K562 (cell line): ENCODE results near the gene SSTR1.

ENCODE experiments used
- ELF1 ChIP-seq: fragments of 200-800 bp; sonication (Bioruptor generic); IDR thresholded peaks from 2 replicates; pipeline ENCODE4 v1.6.1; 2016; ENCODE audit warnings: missing genetic modification characterization, missing compliant biosample characterization
- ELF4 ChIP-seq: fragments of 450-650 bp; formaldehyde crosslinking; IDR thresholded peaks from 2 replicates; pipeline ENCODE4 v1.4.0; 2022; ENCODE audit warnings: missing genetic modification characterization
- NCOA6 ChIP-seq: fragments of 450-650 bp; IDR thresholded peaks from 2 replicates; pipeline ENCODE4 v1.6.1; 2017; ENCODE audit warnings: mild to moderate bottlenecking
- RBM39 ChIP-seq: fragments of 200-400 bp; formaldehyde crosslinking; optimal IDR thresholded peaks from 2 replicates; pipeline ENCODE3; 2018; ENCODE audit warnings: low read depth, low read length
- RCOR1 ChIP-seq, 2 experiments: IDR thresholded peaks; 2 replicates each; pipeline ENCODE4 v1.6.1; 2012; ENCODE audit warnings: low read depth in 2 of 2, low read length in 2 of 2, borderline replicate concordance in 1 of 2, improper control_type of control experiment in 1 of 2
- RFX5 ChIP-seq: IDR thresholded peaks from 2 replicates; pipeline ENCODE4 v1.6.1; 2011; ENCODE audit warnings: low read depth, mild to moderate bottlenecking, improper control_type of control experiment, low read length
- ZNF583 ChIP-seq: fragments of 250-450 bp; sonication (Bioruptor Pico); IDR thresholded peaks from 2 replicates; pipeline ENCODE4 v1.4.0; 2020
- ZNF586 ChIP-seq: fragments of 450-650 bp; formaldehyde crosslinking; conservative IDR thresholded peaks from 2 replicates; pipeline ENCODE4 v1.4.0; 2020; ENCODE audit warnings: mild to moderate bottlenecking, moderate library complexity
- TF ChIP-seq, protein P1 (sequence below): sonication (generic); formaldehyde crosslinking; IDR thresholded peaks from 2 replicates; pipeline ENCODE4 v1.9.0; 2022; ENCODE audit warnings: mild to moderate bottlenecking, missing genetic modification reagents
- TF ChIP-seq, protein P2 (sequence below): fragments of 450-650 bp; IDR thresholded peaks from 2 replicates; pipeline ENCODE4 v1.6.1; 2016; ENCODE audit warnings: mild to moderate bottlenecking, moderate library complexity
- TF ChIP-seq, protein P3 (sequence below): fragments of 450-650 bp; IDR thresholded peaks from 2 replicates; pipeline ENCODE4 v1.6.1; 2017; ENCODE audit warnings: antibody characterized with exemption, mild to moderate bottlenecking
- TF ChIP-seq, protein P4 (sequence below), 2 experiments: IDR thresholded peaks; 2 replicates each; pipeline ENCODE4 v1.6.1; 2012; ENCODE audit warnings: improper control_type of control experiment in 2 of 2, low read depth in 2 of 2, low read length in 2 of 2, borderline replicate concordance in 1 of 2

DNA sequence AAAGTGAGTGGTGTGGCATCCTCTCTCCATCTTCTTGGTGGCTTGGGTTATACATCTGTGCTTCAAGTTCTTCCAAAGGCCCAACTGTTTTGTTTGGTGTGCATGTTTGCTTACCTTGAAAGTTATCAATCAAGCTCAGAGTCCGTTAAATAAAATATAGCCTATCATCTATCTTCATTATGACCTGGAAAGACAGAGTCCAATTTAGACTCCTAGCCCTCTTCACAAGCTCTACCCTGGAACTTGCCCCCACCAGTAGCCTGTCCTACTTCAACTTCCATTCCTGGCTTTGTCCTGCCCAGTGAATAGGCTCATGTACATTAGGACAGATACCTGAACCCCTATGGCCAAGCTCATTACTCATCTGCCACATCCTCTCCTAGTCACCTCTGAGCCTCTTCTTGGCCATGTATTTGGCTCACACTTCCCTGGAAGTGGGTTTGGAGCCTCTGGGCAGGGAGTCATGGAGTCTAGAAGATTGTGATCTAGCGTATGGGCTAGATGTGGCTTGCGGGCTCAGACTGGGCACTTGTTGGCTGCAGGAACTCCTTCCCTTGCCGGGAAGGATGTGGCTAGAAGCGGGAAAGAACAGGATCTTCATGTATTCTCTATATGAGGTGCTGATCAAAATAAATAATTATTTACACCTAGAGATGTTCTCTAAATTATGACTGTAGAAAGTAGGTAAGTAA is 6.4 kb upstream of the SSTR1 start:
- TF ChIP-seq RBM39 (no peak), RCOR1 (IDR thresholded peaks at IDR 0.05; ENCODE audit: borderline replicate concordance in 1 of 2, low read depth in 2 of 2, low read length in 2 of 2) (no peak), ZNF583 (CRISPR knock-in tag) (no peak), RFX5 (no peak), NCOA6 (no peak), ELF1 (tag) (no peak), ZNF586 (no peak), ELF4 (CRISPR knock-in tag) (no peak)
- TF ChIP-seq, protein P1, sequence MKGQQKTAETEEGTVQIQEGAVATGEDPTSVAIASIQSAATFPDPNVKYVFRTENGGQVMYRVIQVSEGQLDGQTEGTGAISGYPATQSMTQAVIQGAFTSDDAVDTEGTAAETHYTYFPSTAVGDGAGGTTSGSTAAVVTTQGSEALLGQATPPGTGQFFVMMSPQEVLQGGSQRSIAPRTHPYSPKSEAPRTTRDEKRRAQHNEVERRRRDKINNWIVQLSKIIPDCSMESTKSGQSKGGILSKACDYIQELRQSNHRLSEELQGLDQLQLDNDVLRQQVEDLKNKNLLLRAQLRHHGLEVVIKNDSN (CRISPR knock-in tag), result no peak
- TF ChIP-seq, protein P2, sequence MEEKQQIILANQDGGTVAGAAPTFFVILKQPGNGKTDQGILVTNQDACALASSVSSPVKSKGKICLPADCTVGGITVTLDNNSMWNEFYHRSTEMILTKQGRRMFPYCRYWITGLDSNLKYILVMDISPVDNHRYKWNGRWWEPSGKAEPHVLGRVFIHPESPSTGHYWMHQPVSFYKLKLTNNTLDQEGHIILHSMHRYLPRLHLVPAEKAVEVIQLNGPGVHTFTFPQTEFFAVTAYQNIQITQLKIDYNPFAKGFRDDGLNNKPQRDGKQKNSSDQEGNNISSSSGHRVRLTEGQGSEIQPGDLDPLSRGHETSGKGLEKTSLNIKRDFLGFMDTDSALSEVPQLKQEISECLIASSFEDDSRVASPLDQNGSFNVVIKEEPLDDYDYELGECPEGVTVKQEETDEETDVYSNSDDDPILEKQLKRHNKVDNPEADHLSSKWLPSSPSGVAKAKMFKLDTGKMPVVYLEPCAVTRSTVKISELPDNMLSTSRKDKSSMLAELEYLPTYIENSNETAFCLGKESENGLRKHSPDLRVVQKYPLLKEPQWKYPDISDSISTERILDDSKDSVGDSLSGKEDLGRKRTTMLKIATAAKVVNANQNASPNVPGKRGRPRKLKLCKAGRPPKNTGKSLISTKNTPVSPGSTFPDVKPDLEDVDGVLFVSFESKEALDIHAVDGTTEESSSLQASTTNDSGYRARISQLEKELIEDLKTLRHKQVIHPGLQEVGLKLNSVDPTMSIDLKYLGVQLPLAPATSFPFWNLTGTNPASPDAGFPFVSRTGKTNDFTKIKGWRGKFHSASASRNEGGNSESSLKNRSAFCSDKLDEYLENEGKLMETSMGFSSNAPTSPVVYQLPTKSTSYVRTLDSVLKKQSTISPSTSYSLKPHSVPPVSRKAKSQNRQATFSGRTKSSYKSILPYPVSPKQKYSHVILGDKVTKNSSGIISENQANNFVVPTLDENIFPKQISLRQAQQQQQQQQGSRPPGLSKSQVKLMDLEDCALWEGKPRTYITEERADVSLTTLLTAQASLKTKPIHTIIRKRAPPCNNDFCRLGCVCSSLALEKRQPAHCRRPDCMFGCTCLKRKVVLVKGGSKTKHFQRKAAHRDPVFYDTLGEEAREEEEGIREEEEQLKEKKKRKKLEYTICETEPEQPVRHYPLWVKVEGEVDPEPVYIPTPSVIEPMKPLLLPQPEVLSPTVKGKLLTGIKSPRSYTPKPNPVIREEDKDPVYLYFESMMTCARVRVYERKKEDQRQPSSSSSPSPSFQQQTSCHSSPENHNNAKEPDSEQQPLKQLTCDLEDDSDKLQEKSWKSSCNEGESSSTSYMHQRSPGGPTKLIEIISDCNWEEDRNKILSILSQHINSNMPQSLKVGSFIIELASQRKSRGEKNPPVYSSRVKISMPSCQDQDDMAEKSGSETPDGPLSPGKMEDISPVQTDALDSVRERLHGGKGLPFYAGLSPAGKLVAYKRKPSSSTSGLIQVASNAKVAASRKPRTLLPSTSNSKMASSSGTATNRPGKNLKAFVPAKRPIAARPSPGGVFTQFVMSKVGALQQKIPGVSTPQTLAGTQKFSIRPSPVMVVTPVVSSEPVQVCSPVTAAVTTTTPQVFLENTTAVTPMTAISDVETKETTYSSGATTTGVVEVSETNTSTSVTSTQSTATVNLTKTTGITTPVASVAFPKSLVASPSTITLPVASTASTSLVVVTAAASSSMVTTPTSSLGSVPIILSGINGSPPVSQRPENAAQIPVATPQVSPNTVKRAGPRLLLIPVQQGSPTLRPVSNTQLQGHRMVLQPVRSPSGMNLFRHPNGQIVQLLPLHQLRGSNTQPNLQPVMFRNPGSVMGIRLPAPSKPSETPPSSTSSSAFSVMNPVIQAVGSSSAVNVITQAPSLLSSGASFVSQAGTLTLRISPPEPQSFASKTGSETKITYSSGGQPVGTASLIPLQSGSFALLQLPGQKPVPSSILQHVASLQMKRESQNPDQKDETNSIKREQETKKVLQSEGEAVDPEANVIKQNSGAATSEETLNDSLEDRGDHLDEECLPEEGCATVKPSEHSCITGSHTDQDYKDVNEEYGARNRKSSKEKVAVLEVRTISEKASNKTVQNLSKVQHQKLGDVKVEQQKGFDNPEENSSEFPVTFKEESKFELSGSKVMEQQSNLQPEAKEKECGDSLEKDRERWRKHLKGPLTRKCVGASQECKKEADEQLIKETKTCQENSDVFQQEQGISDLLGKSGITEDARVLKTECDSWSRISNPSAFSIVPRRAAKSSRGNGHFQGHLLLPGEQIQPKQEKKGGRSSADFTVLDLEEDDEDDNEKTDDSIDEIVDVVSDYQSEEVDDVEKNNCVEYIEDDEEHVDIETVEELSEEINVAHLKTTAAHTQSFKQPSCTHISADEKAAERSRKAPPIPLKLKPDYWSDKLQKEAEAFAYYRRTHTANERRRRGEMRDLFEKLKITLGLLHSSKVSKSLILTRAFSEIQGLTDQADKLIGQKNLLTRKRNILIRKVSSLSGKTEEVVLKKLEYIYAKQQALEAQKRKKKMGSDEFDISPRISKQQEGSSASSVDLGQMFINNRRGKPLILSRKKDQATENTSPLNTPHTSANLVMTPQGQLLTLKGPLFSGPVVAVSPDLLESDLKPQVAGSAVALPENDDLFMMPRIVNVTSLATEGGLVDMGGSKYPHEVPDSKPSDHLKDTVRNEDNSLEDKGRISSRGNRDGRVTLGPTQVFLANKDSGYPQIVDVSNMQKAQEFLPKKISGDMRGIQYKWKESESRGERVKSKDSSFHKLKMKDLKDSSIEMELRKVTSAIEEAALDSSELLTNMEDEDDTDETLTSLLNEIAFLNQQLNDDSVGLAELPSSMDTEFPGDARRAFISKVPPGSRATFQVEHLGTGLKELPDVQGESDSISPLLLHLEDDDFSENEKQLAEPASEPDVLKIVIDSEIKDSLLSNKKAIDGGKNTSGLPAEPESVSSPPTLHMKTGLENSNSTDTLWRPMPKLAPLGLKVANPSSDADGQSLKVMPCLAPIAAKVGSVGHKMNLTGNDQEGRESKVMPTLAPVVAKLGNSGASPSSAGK, result no peak
- TF ChIP-seq, protein P3, sequence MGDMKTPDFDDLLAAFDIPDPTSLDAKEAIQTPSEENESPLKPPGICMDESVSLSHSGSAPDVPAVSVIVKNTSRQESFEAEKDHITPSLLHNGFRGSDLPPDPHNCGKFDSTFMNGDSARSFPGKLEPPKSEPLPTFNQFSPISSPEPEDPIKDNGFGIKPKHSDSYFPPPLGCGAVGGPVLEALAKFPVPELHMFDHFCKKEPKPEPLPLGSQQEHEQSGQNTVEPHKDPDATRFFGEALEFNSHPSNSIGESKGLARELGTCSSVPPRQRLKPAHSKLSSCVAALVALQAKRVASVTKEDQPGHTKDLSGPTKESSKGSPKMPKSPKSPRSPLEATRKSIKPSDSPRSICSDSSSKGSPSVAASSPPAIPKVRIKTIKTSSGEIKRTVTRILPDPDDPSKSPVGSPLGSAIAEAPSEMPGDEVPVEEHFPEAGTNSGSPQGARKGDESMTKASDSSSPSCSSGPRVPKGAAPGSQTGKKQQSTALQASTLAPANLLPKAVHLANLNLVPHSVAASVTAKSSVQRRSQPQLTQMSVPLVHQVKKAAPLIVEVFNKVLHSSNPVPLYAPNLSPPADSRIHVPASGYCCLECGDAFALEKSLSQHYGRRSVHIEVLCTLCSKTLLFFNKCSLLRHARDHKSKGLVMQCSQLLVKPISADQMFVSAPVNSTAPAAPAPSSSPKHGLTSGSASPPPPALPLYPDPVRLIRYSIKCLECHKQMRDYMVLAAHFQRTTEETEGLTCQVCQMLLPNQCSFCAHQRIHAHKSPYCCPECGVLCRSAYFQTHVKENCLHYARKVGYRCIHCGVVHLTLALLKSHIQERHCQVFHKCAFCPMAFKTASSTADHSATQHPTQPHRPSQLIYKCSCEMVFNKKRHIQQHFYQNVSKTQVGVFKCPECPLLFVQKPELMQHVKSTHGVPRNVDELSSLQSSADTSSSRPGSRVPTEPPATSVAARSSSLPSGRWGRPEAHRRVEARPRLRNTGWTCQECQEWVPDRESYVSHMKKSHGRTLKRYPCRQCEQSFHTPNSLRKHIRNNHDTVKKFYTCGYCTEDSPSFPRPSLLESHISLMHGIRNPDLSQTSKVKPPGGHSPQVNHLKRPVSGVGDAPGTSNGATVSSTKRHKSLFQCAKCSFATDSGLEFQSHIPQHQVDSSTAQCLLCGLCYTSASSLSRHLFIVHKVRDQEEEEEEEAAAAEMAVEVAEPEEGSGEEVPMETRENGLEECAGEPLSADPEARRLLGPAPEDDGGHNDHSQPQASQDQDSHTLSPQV, result no peak
- TF ChIP-seq, protein P4, sequence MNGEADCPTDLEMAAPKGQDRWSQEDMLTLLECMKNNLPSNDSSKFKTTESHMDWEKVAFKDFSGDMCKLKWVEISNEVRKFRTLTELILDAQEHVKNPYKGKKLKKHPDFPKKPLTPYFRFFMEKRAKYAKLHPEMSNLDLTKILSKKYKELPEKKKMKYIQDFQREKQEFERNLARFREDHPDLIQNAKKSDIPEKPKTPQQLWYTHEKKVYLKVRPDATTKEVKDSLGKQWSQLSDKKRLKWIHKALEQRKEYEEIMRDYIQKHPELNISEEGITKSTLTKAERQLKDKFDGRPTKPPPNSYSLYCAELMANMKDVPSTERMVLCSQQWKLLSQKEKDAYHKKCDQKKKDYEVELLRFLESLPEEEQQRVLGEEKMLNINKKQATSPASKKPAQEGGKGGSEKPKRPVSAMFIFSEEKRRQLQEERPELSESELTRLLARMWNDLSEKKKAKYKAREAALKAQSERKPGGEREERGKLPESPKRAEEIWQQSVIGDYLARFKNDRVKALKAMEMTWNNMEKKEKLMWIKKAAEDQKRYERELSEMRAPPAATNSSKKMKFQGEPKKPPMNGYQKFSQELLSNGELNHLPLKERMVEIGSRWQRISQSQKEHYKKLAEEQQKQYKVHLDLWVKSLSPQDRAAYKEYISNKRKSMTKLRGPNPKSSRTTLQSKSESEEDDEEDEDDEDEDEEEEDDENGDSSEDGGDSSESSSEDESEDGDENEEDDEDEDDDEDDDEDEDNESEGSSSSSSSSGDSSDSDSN (IDR thresholded peaks at IDR 0.05; ENCODE audit: borderline replicate concordance in 1 of 2, low read depth in 2 of 2, low read length in 2 of 2), result no peak
